Measurements from ENCODE around the gene SEC61B.

The SEC61B gene

DNA sequence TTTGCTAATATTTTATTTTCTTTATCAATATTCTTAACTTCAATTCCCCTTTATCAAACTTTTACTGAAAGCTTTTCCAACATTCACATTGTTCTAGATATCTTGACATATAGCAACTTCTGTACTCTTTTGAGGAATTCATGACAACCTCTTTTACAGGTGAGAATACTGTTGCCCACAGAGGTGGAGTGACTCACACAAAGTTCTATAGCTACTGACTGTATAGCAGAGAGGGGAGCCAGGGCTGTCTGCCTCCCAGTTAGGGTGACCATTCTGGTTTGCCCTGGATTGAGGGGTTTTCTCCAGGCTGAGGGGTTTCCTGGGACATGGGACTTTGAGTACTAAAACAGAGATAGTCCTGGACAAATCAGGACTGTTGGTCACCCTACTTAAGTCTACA lies 16.2 kb downstream of the SEC61B start:
- DNase-seq (ENCODE audit: low read depth) = no peak

DNA sequence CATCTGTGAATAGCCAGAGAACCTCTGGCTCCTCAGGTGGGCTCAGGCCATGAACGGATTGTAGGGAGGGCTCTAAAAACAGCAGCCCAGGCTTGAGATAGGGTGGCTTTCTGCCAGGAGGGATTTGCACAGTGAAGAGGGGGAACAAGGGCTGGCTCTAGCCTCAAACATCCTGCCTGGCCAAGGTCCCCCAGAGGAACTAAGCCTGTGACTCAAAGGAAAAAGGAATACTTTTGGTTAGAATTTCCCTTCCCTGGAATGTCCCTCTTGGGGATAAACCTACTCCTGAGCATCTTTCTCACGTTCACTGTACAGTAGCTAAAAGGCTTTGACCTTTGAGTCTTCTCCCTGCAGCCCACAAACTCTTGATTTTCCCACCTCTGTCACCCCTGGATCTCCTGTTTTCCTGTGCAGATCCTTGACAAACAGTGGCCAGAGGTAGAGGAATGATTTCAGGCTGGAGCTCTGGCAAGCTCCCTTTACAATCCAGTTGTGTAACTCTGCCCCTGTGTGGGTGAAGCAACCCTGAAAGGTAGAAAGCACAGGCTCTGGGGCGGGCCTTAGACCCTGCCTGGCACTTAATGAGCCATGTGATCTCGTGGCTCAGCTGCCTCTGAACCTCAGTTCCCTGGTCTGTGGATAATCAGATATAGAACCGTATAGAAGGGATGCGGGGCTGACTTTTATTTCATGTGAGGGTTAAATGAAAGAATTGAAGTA lies 17.4 kb downstream of the SEC61B start:
- DNase-seq (ENCODE audit: low read depth) = peak; percentile 28

DNA sequence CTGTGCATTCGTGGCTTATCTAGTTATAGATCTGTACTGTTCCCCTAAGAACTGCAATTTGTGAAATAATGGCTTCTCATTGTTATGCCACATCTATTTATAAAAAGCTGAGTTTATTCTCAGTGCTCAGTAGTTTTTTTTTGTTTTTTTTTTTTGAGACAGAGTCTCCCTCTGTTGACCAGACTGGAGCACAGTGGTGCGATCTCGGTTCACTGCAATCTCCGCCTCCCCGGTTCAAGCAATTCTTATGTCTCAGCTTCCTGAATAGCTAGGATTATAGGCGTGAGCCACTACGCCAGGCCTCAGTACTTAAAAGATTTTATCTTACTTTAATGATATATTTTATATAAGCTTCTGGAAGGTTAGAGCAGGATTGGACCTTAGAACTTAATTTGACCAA lies 19.0 kb downstream of the SEC61B start:
- DNase-seq (ENCODE audit: low read depth) = no peak

DNA sequence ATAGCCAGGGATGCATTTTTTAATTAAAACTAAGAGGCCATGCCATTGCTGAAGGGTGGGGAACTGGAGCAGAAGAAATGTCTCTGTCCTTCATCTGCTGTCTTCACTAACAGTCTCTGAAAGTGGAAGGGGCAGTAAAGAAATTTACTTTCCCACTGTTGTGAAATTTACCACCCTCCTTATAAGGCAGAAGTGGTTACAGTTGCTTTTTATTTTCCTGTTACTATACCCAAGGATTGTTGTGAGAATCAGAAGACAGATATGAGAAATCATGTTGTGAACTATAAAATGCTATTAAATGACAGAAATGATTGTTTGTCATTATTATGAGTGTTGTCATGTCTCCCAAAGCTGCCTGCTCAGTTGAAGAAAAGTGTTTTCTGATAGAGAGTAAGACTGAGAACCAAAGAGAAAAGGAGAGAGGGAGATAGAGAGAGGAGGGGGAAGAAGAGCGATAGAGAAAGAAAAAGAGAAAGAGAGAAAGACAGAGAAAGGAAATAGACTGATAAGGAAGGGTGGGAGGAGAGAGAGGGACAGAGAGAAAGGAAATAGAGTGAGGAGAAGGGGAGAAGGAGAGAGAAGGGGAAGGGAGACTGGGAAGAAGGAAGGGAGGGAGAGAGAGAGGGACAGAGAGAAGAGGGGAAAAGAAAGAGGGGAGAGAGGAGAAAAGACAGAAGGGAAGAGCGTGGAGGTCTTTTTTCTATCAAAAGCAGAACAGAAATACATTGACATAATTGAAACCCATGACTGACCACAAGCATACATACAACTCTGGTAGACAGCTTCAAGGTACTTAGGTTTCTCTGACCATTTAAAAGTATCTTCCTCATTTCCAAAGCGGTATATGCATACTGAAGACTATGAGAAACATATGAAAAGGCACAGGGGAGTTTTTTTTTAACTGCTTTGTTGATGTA lies 22.5 kb downstream of the SEC61B start:
- no peak for DNase-seq (ENCODE audit: low read depth)

DNA sequence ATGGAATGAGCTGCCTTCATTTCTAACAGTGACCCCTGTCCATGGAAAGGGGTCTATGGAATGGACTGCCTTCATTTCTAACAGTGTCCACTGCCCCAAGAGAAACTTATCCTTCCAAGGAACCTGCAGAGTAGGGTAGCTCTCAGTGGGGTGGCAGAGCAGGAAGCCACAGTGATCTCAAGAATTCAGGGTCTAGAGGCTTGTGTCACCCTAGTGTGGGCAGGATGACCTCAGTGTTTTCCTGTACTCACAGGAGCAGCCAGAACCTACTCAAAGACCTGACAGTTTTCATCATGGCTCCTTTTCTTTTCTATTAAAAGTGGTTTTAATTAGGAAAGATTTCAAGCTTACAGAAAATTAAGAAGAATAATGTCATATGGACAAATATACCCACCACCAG lies 27.5 kb downstream of the SEC61B start:
- DNase-seq (ENCODE audit: low read depth) = no peak

DNA sequence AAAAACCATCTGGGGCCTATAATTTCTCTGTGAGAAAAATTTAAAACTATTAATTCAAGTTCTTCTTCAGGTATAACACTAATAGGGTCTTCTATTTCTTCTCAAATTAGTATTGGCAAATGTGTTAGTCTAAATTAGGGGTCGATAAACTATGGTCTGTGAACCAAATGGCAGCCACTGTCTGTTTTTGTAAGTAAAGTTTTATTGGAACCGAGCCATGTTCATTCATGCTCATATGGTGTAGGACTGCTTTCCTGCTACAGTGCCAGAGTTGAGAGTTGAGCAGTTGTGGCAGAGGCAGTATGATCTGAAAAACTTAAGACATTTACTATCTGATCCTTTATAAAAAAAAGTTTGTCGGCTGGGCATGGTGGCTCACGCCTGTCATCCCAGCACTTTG lies 29.1 kb downstream of the SEC61B start:
- DNase-seq (ENCODE audit: low read depth) = no peak

DNA sequence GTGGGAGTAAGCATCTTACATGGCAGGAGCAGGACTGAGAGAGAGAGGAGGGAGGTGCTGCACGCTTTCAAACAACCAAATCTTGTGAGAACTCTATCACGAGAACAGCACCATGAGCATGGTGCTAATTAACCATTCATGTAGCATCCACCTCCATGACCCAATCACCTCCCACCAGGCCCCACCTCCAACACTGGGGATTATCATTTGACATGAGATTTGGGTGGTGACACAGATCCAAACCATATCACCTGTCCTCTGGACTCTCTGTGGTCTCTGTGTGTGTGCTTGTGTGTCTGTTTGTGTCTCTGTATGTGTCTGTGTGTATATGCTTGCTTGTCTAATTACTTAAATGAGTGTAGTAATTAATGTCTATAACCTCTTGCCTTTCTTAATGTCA lies 31.1 kb downstream of the SEC61B start:
- no peak for DNase-seq (ENCODE audit: low read depth)

DNA sequence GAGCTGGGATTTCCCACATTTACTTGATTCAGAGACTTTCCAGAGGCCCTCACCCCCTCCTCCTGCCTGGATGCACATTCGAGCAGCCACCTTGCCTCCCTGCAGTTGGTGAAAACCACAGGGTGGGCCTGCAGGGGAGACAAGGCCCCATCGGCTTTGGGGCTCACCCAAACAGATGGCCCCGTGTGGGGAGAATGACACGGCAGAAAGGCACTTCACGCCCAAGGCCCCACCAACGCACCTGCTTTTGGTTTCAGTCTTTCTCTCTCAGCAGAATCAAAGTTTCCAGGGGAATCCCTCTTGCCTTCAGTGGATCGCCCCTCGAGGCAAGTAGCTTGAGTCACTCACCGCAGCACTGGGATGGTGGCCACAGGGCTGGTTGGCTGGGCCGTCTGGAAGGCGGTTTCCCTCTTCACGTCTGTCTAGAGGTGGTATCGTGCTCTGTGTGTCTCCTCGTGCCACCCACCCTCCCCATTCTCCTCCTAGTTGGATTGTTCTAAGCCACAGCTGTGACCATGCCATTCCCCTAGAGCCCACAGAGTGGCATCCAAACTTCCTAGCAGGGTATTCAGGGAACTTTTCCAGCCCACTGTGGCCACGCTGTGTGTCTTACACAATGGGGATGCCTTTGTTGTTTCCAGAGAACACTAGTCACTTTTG lies 31.8 kb downstream of the SEC61B start:
- DNase-seq (ENCODE audit: low read depth) = peak; percentile 30

DNA sequence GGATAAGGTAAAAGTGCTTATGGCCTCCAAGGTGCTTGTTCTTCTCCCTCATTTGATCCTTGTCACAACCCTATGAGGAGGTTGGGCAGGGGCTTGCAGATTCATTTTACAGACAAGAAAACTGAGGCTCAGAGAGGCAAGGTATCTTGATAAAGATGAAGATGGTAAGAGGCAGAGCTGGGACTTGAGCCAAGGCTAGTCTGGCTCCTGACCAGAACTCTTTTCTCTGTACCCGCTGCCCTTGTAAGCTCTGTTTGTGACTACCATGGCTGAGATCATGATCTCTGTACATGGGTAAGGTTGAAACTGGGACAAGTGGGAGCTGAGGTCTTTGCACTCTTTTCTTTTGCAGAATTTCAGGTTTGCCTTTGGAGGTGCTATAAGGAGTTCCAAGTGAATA lies 33.6 kb downstream of the SEC61B start:
- DNase-seq (ENCODE audit: low read depth) = no peak

DNA sequence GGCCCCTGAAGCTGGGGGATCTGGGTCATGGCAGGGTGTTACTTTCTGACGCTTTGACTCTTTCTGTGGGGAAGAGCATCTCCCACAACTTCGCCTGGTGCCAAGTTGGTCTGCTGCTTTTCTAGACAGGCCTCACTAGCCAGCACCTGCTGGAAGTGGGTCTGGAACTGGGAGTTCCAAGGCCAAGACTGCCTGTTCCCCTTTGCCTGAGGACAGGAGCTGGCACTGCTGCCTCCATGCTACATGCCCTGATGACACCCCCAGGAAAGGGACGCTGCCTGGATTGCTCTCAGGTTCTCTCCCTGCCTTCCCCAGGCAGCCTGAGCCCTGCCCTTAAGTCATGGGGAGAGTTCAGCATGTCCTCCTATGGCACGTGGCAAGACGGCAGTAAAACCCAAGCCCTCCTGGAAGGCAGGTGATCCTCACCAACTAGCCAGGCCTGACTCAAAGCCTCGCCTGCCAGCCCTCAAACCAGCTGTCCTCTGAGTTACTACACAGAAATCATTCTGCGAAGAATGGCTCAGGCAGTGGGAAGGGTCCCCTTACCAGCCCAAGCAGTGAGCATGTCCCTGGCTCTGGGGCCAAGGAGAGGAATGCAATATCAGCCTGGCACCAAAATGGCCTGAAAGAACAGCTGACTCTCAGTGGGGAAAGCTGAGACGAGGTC lies 35.8 kb downstream of the SEC61B start:
- DNase-seq (ENCODE audit: low read depth) = no peak

DNA sequence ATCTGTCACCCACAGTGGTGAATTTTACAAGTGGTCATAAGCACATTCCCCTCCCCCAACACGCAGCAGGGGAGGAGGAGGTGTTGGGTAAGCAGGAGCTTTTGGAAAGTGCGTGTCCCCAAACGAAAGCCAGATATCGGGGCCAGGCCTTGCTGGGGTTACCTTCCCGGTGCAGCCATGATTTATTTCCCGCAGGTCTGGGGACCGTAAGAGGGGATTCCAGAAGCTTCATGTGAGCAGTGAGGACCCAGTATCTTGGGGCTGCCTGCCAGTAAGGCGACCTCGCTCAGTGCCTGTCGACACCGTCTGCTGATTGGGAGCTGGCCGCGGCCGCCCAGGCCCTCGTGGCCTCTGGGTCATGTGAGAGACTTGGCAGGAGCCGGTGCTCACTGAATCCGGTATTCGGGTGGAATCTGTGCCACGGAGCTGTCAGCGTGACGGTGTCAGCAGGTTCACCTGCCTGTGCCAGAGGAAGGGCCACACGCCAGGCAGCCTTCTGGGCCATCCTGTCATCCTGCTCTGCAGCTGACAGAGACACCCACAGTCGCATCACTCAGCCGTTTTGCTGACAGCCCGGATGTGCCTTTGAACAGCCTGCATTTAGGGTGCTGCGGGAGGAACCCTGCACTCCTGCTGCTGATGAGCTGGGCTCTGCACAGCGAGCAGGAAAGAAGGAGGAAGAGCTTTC lies 37.3 kb downstream of the SEC61B start:
- peak; percentile 14 for DNase-seq (ENCODE audit: low read depth)

DNA sequence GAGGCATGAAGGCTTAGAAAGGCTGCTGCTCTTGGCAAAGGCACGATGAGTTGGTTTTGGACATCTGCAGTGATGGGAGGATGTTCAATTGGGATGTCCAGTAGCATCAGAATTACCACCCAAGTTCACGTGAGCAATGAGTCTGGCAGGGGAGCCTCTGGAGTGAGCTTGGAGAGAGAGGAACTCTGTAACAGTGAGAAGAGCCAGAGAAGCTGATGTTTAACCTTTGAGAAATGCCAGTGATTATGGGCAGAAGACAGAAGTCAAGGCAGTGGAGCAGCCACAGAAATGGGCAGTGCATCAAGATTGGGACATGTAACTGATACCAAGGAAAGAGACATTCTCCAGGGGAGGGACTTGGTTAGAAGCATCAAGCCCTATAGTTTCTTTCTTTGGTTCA lies 39.8 kb downstream of the SEC61B start:
- no peak for DNase-seq (ENCODE audit: low read depth)

DNA sequence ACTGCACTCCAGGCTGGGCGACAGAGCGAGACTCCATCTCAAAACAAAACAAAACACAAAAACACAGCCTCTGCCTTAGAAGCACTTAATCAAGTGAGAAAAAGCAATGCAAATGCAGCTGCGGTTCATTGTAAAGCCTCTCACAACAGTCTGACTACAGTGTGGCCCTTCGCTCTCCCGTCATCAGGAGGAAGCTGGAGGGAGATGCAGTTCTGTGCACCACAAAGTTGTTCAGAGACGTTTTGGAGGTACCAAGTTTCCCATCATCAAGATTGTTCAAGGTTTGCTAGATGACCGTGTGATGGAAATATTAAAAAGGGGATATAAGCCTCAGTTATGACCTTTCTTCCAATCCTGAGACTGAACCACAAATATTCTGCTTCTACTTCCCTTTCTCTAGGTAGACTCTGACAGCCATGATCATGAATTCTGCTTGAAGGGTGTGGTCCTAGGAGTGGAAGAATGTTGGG lies 40.9 kb downstream of the SEC61B start:
- no peak for DNase-seq (ENCODE audit: low read depth)

DNA sequence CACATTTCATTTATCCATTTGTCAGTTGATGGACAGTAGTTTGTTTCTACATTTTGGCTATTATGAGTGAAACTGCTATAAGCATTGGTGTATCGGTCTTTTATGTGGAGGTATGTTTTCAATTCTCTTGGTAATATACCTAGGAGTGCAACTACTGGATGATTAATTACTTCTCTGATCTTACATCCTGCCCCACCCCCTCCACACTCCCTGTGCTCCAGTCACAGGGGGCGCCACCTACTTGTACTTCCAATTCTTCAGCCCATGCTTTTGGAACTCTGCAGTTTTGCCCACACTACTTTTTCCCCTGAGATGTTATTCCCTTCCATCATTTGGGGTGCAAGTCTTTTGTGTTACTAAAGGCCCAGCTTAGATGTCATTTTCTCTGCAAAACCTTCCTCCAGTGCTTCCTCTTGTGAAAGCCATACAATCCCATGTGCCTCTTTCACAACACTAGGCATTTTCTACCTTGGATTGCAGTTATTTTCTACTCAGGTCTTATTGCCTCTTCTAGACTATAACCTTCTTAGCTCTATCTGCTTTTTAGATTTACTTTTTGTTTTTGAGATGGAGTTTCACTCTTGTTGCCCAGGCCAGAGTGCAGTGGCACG lies 42.1 kb downstream of the SEC61B start:
- peak; percentile 12 for DNase-seq (ENCODE audit: low read depth)

DNA sequence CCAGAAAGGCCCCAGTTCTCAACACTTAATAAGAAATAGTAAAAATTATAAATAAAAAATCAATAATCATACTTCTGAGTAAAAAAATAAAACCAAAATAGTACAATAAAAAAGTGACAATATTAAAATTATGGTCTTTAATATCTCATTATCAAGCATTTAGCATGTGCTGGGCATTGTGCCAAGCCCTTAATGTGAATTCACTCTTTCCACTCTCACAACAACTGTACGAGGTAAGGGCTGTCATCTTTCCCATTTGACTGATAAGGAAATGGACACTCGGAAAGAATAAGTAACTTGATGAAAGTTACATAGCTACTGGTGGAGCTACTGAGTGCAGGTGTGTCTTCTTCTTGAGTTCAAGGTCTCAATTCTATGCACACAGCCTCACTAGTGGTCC lies 43.6 kb downstream of the SEC61B start:
- DNase-seq (ENCODE audit: low read depth) = no peak

DNA sequence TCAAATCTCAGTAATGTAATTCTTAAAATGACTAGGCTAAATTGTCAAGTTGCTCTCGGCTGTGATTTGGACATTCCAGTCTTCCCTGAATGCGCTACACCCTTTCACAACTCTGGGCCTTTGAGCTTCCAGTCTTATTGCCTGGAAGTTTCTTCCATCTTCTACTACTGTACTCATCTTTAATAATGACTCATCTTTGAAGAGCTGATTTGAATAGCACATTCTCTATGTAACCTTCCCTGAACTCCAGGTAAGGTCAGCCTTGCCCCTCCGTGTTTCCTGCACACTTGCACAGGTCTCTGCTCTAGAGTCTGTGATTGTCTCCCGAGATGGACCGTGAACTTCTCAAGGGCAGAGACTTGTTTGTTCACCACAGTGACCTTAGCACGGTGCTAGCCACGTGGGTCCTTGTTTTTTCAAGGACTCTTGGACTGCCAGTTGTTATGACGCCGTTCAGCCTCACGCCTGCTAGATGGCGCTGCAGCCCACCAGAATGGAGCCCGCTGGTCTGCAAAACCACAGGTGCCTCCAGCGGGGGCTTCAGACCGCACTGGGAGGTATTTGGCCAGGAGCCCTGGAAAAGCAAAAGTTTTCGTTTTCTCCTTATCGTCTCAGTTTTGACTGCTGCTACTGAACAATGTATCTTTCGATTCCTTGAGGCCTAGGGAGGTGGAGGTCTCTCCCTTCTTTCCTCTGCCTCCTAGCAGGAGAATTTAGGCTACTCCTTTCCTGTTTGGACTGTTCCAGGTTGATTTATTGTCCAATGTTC lies 44.4 kb downstream of the SEC61B start:
- peak; percentile 70 for DNase-seq (ENCODE audit: low read depth)

DNA sequence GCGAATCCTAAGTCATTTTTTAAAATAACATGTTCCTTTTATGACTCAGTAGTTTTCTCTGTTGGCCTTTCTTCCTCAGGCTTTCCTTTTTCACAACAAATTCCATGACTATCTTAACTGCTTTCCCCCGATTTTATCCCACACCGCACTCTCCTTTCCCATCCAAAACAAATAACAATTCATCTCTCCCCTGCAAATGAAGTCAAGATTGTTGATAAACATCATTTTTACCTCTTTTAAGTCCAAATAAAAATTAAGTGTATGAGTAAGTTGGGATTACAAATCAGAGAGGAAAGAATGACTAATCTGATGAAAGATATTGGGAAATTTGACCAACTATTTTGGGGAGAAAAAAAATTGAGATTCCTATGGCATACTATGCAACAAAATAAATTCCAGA lies 47.3 kb downstream of the SEC61B start:
- DNase-seq (ENCODE audit: low read depth) = peak; percentile 93

DNA sequence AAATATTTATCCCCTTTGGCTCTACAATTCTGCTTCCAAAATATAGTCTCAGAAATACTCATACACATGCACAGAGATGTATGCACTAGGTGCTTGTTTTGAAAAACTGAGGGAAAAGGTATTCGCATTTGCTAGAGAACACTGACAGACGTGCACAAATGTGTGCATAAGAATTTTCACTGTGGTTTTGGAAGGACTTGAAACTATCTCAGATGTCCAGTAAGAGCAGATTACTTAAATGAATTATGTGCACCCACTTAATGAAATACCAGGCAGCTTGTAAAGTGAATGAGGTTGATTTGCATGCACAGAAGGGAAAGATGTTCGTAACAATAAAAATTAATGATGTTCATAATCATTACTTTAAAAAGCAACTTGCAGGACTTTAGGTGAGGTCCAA lies 48.4 kb downstream of the SEC61B start:
- no peak for DNase-seq (ENCODE audit: low read depth)

DNA sequence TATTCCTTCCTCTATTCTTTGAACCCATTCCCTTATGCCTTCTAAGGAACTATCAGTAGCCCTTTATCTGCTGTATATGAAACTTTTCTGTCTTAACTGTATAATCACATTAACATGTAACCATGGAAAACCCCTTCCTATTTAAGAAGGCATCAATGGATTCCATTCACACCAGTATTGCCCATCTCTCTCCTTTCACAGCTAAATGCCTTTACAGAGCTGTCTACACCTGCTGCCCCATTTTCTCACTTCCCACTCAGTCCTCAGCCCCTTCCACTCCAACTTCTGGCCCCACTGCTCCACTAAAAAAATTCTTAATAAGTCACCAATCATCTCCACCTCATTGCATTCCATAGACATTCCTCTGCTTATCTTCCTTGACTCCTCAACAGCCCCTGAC lies 50.8 kb downstream of the SEC61B start:
- DNase-seq (ENCODE audit: low read depth) = no peak

DNA sequence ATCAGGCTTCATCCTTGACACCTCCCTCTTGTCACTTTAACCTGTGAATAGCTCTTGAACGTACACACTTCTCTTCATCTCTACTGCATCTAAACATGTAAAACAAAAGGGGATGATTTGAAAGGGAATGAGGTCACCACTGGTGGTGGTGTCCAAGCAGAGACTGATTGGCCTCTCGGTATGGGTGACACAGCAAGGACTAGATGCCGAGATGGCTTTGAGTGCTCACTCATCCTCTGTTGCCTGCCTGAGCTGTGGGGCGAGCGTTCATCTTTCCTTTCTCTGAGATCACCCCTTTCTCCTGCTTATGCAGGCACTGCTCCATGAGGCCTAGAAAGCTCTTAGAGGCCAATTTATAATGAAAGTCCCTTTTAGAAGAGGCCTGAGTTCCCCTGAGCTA lies 51.9 kb downstream of the SEC61B start:
- DNase-seq (ENCODE audit: low read depth) = no peak

All from fibroblast of gingiva (primary cell).